ENCODE results near the gene E4F1. TPM values are rescaled to one million over a fixed set of nuclear protein-coding genes. Genes with fewer than 3 reads are reported as not detected.
A peak's percentile ranks its signal among the peaks of the same experiment; 100 is the strongest.

E4F1 gene
- total RNA-seq, 1 experiment from 2014 or later: 34.4 TPM

DNA sequence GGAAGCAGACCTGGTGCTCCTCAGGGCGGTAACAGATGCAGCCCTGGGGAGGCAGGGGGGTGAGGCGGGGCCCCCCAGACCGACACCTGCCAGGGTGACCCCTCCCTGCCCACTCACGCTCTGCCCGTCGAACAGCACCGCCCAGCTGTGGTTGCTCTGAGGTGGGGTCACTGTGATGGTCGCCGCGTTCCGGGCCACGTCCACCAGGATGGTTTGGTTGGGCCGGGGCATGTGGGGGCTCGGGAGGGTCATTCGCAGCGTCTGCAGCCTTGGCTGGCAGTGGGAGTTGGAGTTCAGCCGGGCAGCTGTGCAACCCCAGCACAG is 13.4 kb upstream of the E4F1 start (continued):
- TF ChIP-seq ETV6 (CRISPR knock-in tag; IDR thresholded peaks at IDR 0.05): no peak

DNA sequence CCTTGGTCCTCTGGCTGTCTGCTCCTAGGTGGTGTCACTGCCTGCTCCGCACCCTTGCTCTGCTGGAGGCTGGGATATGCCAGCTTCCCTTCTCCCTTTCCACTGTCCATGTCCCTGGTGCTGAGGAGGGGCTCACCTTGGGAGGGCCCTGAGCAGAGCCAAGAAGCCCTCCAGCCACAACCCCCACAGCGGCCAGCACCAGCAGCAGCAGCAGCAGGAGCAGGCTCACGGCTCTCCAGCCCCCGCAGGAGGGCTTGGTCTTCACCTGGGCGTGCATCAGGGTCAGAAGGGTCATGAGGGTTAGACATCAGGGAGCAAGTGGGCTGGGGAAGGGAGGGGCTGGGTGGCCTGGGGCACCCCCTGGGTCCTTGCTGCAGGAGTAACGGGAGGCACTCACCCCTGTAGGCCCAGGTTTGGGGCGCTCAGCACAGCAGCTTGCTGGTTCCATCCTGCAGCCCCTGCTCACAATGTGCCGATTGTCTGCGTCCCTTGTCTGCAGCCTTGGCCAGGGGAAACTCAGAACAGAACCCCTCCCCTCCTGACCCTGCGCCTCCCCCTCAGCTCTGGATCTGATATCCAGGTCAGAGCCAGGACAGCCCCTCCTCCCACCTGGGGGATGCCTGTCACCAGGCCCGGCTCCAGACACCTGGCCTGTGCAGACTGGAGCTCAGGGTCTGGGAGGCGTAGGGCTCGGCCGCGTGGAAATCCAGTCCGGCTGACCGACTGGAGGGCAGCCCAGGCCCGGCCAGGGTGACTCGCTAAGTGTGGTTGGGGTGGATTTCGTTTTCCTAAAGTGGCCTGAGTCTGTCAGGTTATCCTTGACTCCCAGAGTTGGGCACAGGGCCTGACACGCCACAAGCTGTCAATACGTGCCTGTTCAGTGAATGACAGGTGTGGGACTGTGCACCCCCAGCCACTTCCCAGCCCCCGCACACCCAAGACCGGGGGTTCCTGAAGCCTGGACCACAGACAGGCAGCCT is 12.7 kb upstream of the E4F1 start, which contains the start of gene BRICD5:
TSS of gene BRICD5 (minus strand) at position 478 of the 980 bp plus-strand sequence. CDS start at position 448, 30 bp downstream.
- ChIA-PET CTCF (interaction anchor here (3.4 kb wide), 1 partner anchor 16 kb away, joined by 28 read pairs; no protein-coding TSS in a partner anchor), POLR2A (interaction anchor here (1.0 to 1.9 kb wide), 6 partner anchors 11 to 163 kb away, joined by 3 to 10 read pairs (median 4); partner anchors contain the start of genes ECI1, NTHL1, TRAF7 and TSC2)
- H3K9me3 Mint-ChIP-seq: no peaks in the 10 kb centered on the region
- peaks cover 31% of the 10 kb centered on the region for H3K4me1 Mint-ChIP-seq
- ATAC-seq (peak; percentile 14), DNase-seq (ENCODE audit: low spot score) (peak; percentile 61)
- H3K27ac Mint-ChIP-seq: peak within 1 kb of the TSS; percentile 49; the same call in 1 of the 2 replicates
- peaks cover 25% of the 10 kb centered on the region for H3K36me3 Mint-ChIP-seq
- no peak within 1 kb of the TSS; the same call in 1 of the 2 replicates for H3K4me3 Mint-ChIP-seq
- no peaks in the 10 kb centered on the region for H3K27me3 Mint-ChIP-seq (ENCODE audit: low read depth)
- TF ChIP-seq PRDM15 (CRISPR knock-in tag; IDR thresholded peaks at IDR 0.05): no peak
- TF ChIP-seq GABPB1 (CRISPR knock-in tag; IDR thresholded peaks at IDR 0.05): no peak
- no peak for TF ChIP-seq HMGA2 (CRISPR knock-in tag; IDR thresholded peaks at IDR 0.05)
- TF ChIP-seq TEAD4 (CRISPR knock-in tag; IDR thresholded peaks at IDR 0.05): no peak
- peak; percentile 48; the same call in 1 of the 2 replicates for TF ChIP-seq ZBTB43 (CRISPR knock-in tag; IDR thresholded peaks at IDR 0.05)
- no peak for TF ChIP-seq RELA (CRISPR knock-in tag; IDR thresholded peaks at IDR 0.05; ENCODE audit: borderline replicate concordance)
- no peak for TF ChIP-seq TP53 (CRISPR knock-in tag; IDR thresholded peaks at IDR 0.05)
- no peak for TF ChIP-seq ZNF317 (CRISPR knock-in tag; IDR thresholded peaks at IDR 0.05; ENCODE audit: borderline replicate concordance, low read depth)
- no peak for TF ChIP-seq ZNF121 (CRISPR knock-in tag; IDR thresholded peaks at IDR 0.05)
- no peak for TF ChIP-seq FOXK1 (CRISPR knock-in tag; IDR thresholded peaks at IDR 0.05)
- TF ChIP-seq TEAD1 (CRISPR knock-in tag; IDR thresholded peaks at IDR 0.05): peak; percentile 65; the same call in 1 of the 2 replicates
- no peak for TF ChIP-seq ZNF263 (CRISPR knock-in tag; IDR thresholded peaks at IDR 0.05; ENCODE audit: low read depth)
- TF ChIP-seq, protein P1, sequence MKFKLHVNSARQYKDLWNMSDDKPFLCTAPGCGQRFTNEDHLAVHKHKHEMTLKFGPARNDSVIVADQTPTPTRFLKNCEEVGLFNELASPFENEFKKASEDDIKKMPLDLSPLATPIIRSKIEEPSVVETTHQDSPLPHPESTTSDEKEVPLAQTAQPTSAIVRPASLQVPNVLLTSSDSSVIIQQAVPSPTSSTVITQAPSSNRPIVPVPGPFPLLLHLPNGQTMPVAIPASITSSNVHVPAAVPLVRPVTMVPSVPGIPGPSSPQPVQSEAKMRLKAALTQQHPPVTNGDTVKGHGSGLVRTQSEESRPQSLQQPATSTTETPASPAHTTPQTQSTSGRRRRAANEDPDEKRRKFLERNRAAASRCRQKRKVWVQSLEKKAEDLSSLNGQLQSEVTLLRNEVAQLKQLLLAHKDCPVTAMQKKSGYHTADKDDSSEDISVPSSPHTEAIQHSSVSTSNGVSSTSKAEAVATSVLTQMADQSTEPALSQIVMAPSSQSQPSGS (CRISPR knock-in tag; IDR thresholded peaks at IDR 0.05; ENCODE audit: borderline replicate concordance, low read depth): no peak
- TF ChIP-seq FOXP1 (CRISPR knock-in tag; IDR thresholded peaks at IDR 0.05; ENCODE audit: borderline replicate concordance): peak; percentile 73; the same call in 1 of the 2 replicates
- no peak for TF ChIP-seq ZNF416 (CRISPR knock-in tag; IDR thresholded peaks at IDR 0.05)
- no peak; the same call in 1 of the 2 replicates for TF ChIP-seq E2F4 (CRISPR knock-in tag; IDR thresholded peaks at IDR 0.05; ENCODE audit: borderline replicate concordance, low read depth)
- no peak for TF ChIP-seq JAZF1 (CRISPR knock-in tag; IDR thresholded peaks at IDR 0.05)
- no peak for TF ChIP-seq ZNF512 (CRISPR knock-in tag; IDR thresholded peaks at IDR 0.05; ENCODE audit: borderline replicate concordance)
- TF ChIP-seq, protein P2, sequence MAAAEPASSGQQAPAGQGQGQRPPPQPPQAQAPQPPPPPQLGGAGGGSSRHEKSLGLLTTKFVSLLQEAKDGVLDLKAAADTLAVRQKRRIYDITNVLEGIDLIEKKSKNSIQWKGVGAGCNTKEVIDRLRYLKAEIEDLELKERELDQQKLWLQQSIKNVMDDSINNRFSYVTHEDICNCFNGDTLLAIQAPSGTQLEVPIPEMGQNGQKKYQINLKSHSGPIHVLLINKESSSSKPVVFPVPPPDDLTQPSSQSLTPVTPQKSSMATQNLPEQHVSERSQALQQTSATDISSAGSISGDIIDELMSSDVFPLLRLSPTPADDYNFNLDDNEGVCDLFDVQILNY (CRISPR knock-in tag; IDR thresholded peaks at IDR 0.05): peak; percentile 24; the same call in 1 of the 2 replicates
- TF ChIP-seq ATF1 (CRISPR knock-in tag; IDR thresholded peaks at IDR 0.05): no peak; the same call in 1 of the 2 replicates
- peak; percentile 16; the same call in 1 of the 2 replicates for TF ChIP-seq NFYB (CRISPR knock-in tag; conservative IDR thresholded peaks at IDR 0.05; ENCODE audit: low read depth)
- TF ChIP-seq JUN (CRISPR knock-in tag; IDR thresholded peaks at IDR 0.05): no peak
- TF ChIP-seq ZNF423 (CRISPR knock-in tag; IDR thresholded peaks at IDR 0.05): no peak
